C4-2B (cell line): ENCODE measurements around the gene WBP11.
"Not testable (repeated sequence)": the region's sequence is repeated elsewhere in the genome, so short reads cannot be mapped to it uniquely, and the experiment has no call there.

Source experiments
- H3K27ac ChIP-seq: fragments of 450-650 bp; 2 replicates; pipeline ENCODE4 v1.5.1; 2017
- CTCF ChIP-seq: fragments of 450-650 bp; conservative IDR thresholded peaks from 2 replicates; pipeline ENCODE4 v1.5.1; 2017; ENCODE audit warnings: mild to moderate bottlenecking
- ZFX ChIP-seq: fragments of 450-650 bp; IDR thresholded peaks from 2 replicates; pipeline ENCODE4 v1.6.1; 2017

The WBP11 gene

GRCh38 chr12:14741153-14741552 is 62.1 kb downstream of the WBP11 start:
- TF ChIP-seq CTCF (no peak), ZFX (no peak)
- no peak overlapping the region for H3K27ac ChIP-seq

- not testable (repeated sequence) for H3K27ac ChIP-seq
Observed at GRCh38 chr12:14736441-14736840, 66.8 kb downstream of the WBP11 start.
